Stimulated activated CD4-positive, alpha-beta T cell treated with anti-CD3 and anti-CD28 coated beads, Interleukin-15, amount 100 ng/mL, for 48 hours (primary cell): ENCODE measurements around the gene HECW1.

Experiments
- DNase-seq, 2 donors: peaks; one replicate each; pipeline ENCODE4 v3.0.0-alpha.2; 2020; ENCODE audit warnings: low read depth in 2 of 2

Gene HECW1

DNA sequence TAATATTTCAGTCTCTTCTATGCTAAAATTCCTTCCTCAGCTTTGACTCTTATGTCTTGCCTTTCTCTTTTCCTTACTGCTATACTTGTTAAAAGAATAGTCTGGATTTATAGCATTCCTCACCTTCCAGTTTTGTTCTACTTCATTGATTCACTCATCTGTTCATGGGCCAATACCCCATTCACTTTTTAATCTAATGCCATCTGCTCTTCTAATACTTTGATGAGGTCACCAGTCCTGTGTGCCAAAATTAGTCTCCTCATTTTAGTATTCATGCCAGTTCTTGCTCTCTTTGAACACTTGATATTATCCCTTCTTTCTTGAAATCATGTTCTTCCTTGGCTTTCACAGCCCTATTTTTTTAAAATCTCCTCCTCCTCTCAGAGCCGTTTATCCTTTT is 489.8 kb downstream of the HECW1 start:
- no peak for DNase-seq

DNA sequence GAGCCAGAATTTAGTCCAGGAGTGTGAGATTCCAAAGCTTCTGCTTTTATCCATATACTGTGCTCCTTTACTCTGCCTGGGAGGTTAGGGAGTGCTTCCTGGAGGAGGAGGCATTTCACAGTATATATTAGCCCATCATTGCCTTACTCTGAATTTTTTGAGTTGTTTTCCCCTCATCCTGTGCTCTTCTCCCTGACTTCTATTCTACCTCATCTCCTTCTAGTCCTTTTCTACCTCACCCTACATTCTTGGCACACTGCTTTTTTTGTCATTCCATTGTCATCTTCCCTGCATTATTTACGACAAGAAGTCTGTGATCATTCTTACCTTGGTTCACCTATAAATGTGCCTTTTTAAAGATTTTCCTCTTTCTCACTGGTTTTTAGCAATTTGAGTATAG is 491.8 kb downstream of the HECW1 start:
- DNase-seq, result no peak

DNA sequence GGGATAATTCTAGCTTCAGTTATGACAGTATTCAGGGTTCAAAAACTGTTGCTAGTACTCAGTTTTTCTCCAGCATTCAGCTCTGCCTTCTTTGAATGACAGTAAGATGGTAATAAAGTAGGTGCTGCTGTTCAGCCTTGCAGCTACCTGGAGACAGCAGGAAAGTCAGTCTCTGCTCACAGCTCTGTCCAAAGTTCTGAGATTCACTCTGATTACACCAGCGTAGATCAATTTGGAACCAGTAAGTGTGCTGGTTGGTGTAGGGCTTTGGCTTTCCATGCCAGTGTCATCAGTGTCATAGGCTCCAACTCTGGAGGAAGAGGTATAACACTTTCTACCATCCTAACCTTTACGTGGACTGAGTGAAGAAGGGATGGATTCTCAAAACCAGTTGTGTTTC is 496.6 kb downstream of the HECW1 start:
- DNase-seq, result no peak

DNA sequence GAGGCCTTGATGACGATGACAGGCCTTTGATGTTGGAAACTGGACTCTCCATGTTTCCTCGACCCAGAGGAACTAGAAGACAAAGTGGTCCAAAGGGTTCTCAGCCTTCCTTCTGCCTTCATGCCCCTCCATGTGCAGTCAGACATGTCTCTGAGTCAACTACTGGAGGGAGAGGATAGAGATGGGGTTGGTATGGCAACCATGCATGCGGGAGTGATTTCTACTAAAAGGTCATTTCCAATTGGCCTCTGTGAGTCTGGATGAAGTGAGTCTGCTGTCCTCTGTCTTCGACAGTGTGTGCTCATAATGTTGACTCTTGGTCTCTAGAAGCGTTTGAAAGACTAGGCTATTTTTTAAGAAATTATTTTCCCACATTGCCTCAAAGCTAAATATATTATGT is 499.7 kb downstream of the HECW1 start:
- DNase-seq, result no peak

DNA sequence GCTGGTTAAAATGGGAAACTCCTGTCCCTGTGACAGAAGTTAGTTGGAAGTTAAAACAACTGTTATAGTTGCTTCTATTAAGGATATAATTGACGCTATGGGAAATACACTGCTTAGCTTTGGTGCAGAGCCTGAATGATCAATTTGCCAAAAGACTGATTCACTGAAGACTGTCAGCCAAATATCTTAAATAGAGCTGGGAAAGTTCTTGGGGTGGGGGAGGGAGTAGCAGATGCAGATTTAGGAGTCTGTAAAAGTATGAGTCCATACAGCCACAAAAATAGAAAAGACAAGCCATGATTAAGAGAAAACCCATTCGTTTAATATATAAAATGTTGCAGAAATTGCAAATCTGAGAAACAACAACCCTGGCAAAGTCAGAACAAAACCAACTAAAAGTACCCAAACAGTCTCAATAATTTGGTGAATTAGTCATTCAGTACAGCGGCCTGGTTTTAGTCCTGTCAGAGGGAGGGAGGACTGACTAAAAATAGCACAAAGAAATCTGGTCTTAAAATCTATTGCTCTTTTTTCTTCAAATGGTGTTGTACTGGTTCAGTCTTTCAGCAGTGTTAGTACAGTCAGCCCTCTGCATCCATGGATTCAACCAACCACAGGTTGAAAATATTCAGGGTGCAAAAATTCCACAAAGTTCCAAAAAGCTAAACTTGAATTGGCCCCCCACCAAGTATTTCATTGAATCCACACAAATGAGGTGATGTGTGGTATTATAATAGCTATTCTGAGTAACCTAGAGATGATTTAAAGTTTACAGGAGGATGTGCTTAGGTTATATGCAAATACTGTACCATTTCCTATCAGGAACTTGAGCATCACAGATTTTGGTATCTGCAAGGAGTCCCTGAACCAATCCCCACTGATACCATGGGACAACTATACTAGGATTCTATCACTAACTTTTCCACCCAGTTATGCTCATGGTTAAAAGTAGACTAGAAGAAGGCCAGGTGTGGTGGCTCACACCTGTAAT is 500.4 kb downstream of the HECW1 start:
- no peak for DNase-seq
